NCI-H510A (cell line): Measurements from ENCODE around the gene PIK3C2G.

Source experiments
- DNase-seq: peaks from one replicate; lab custom pipeline; 2025; lab: John Stamatoyannopoulos, UW

The PIK3C2G gene

DNA sequence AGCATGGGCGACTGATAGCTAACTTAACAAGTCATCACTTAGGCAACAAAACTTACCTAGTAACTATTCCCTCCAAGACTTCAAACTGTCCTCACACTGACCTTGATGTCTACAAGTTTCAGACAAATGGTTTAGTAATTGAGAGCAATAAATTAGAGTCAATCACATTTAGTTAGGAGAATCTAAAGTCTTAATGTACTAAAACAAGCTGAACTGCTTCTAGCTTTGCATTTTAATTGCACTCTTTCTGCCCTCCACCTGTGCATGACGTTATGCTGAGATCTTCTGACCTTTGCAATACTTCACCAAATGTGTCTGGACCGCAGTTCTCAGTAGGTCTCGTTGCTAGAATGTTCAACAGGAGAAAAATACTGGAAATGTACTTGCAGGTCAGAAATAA lies 158.0 kb downstream of the PIK3C2G start:
- DNase-seq = no peak

DNA sequence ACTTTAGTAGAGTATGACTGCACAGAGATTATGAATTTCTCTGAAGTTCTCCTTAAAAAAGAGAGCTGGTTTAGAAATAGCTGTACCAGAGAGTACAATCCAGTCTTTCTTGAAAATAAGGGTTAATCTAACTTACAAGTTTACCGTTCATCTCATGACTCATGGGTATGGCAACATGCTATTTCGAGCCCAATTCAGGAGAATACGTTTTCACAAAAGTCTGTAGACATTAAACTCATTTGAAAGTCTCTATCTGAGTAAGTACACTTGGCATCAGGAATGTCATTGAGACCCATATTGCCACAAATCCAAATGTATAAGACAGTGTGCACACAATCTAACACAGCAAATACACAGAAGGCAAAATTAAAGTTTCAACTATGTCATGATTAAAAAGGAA lies 160.5 kb downstream of the PIK3C2G start:
- no peak for DNase-seq

DNA sequence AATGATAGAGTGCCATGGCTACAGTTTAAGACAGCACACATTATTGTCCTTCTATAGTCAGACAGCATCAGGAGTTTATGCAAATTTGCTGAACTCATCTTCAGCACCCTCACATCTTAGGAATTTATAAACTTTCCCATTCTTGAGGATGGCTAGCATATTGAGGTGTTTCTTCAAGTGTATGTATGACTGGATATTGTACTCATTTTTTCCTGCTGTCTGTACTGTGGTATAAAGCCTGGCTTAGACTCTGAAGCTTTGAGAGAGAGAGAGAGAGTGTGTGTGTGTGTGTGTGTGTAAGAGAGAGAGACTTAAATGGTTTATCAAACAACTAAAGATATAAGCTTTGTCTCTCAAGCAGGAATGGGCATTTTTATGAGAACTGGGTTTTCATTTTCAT lies 161.6 kb downstream of the PIK3C2G start:
- DNase-seq = no peak

DNA sequence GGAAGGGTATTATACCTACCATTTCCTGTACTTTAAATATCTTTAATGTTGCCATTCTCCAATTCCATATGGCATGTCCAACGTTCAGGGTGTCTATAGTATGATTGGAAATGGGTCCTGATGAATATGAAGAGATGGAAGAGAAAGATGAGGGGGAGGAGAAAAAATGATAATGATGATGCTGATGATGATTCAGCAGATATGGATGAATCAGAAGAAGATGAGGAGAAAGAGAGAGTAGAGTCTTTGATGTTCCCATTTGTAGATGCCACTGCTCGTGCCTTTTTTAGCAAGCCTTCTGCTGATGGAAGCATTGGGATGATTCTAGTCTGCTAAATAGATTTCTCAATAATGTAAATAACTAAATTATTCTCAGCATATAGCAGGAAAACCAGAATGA lies 163.5 kb downstream of the PIK3C2G start:
- no peak for DNase-seq

DNA sequence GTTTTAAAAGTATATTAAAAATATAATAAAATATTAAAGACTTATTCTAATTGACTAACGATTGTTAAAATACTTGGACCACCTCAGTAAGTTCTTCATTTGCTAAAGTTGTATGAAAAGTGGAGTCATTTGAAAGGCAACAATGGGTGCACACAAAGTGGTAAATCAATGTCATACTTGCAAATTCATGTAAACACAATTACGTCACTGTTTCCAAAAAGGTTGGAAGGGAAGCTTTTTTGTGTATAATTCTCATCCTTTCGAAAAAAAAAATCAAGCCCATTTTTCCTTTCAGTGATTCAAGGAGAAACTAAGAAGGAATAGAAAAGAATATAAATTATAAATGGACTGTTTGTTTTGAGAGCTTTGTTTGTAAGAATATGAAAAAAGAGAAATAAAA lies 166.2 kb downstream of the PIK3C2G start:
- DNase-seq = no peak

DNA sequence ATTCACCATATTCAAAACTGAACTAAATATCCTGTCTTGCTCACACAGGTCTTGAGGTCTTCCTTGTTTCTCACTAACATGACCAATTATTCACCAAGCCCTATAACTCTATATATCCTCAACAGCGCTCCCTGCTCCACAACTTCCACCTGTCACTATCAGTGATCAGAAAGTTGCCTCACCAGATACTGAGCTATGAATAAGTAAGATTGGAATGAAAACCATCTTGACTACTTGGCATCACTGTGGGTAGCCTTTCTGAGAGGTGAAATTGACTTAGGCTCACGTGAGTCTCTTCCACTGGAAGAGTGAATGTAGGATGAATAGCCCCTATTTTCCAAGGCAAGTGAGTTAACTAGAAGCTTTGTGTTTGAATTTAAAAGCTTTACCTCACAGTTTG lies 167.1 kb downstream of the PIK3C2G start:
- no peak for DNase-seq

DNA sequence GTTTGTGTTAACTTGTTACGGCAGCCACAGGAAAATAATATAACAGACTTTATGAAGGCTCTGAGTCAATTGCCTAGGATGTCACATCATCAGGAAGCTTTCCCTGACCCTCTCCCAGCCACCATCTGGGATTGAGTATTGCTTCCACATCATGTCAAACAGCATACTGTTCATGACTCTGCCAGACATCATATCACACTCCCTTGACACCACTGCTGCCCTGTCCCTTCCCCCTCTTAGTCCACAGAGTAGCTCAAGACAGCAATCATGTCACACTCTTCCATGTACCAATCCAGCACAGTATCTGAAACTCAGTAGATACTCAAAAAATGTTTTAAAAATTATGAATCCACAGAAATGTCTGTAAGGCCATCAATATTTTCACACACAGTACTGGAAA lies 168.0 kb downstream of the PIK3C2G start:
- DNase-seq = no peak

DNA sequence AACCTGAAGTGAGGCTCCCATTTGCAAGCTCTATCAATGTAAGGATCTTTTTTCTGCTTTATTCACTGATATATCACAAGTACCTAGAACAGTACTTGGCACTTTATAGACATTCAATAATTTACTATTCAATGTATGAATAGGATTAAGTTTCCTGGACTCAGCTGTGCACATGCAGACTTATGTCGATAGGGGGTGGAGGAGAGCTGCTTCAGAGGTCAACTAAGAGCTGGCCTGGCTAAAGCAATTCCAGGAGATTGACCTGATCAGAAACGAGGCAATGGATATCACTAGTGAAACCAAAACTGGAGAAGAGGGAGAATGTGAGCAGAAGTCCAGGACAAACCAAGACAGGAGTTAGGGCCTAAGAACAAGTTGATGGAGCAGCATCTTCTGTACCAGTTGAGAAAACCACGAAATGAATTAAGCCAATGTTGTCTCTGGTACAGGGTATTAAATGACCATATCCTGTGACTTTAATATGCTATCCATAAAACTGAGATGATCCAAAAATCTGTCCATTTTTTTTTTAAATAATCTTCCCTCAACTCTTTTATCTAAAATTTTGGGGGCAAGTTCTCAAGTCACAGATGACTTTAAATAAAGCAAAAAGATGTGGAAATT lies 169.2 kb downstream of the PIK3C2G start:
- DNase-seq = peak; percentile 35

DNA sequence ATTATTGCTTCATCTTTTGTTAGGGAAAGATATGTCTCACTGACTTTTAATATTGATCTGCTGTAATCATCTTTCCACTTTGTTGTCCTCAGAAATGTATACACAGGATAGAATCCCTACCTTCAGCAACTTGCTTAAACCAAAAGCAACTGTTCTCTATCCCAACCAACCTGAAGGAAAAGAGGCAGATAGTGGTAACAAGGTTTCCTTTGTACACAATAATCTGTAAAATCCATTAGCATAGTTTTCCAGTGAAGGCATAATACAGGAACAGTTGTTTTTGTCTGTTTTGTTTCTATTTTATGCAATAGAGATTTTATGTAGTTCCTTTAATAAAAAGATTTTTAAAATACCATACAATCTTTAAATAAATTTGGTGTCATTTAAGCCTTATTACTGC lies 170.5 kb downstream of the PIK3C2G start:
- no peak for DNase-seq

DNA sequence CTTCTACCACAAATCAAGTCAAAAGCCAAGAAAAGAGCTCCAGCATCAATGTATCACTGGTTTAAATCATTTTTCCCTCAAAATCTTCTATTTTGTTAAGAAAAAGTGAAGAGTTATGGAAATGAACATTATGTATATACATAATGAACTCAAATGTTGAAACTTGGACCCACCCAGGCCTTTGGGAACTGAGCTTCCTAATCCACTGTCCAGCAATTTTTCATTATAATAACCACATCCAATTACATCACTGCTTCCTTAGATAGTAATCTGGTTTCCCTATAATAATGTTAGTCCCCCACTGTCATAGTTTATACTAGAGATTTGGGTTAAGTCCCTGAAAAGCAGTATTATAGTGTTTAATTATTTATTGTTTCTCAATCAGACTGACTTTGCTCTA lies 170.9 kb downstream of the PIK3C2G start:
- DNase-seq = no peak

DNA sequence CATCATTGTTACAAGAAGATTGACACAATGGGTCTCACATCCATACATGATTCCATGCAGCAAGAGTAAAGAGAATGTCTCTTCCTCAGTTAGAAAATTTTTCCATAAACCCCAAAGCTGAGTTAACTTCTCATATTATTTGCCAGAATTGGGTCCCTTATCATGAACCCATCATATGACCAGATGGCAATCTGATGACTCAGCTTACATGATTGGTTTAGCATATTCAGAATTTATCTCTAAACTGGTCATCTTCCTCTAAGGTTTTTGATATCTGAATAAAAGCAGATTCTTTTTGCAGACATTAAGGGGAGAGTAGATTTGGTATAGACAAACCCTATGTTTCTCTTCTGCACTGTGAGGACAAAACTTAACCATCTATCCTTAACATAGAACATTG lies 174.9 kb downstream of the PIK3C2G start:
- DNase-seq = no peak

DNA sequence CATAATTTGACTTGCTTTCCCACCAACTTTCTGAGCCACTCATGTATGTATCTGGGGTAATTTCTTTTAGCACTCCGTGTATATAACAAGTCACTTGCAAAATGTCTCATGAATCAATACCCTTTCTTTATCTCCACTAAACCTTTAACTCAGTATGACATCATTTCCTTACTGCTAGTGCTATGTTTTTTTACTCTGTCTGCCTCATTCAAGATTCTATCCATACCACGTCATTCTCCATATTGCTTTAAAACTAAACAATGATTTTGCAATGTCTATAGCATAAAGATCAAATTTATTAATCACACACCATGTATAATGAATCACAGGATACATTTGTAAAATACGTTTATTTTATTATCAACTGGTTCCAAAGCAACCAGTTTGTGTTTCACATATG lies 178.2 kb downstream of the PIK3C2G start:
- no peak for DNase-seq

DNA sequence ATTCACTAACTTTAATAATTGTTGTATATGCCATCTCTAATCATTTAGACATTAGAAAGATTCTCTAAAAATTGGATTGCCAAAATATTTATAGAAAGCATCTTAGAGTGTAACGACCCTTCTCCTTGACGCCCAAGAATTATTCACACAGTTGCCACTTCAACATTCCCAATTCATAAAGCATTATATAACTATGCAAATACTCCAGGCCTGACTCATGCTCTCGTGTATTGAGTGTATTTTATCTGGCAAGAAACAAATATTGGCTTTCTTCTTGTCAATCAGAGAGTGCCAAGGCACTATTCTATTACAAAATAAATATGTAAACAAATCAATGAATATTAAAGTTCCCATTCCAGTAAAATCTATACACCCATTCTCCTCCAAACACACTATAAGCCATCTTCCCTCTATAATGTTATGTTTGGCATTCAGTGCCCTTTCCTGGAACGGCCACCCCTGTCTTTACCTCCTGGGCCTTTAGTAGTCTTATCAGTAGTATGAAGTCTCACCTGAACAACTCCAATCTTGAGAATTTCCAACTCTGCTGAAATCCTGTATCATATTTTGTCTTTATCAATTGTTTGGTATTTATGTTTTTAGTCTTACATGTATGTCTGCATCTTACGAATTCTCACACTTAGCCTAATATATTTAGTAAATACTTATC lies 182.6 kb downstream of the PIK3C2G start:
- no peak for DNase-seq

DNA sequence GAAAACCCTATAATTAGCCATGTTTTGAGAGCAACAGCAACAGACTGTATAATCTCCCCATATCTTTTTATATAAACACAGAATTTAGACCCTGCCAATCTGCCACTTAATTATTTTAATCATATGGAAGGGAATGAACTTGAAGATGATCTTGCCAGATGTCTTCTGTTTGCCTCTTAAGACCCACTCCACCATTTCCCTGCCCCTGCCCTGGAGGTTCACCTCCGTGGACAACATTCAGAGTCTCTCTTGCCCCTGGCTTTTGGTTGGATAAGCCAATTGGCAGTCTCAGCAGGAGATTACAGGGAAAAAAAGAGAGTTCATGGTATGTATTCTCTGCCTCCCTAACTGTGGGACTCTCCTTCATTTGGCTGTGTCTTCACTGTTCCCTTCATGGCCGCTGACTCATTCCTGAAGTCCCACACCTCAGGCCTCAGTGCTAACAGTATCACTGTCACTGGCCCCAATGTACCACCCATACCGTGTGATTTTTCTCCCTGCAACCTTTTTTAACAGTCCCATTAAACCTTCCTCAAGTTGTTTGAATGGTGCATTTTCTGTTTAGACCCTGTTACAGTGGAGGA lies 184.8 kb downstream of the PIK3C2G start:
- no peak for DNase-seq

DNA sequence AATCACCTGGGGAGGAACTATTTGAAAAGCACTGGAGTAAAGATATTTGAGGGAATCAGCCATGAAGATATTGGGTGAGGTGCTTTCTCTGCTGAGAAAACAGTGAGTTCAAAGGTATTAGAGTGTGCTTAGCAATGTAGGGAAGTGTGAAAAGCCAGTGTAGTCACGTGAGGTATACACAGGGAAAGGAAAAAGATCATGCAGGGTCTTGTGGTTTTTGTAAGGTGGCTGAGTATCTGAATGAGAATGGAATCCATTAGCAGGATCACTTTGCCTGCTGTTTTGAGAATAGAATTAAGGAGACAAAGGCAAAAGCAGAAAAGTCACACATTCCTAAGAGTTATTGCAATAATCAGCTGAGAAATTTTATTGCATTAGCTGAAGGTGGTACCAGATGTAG lies 193.0 kb downstream of the PIK3C2G start:
- no peak for DNase-seq

DNA sequence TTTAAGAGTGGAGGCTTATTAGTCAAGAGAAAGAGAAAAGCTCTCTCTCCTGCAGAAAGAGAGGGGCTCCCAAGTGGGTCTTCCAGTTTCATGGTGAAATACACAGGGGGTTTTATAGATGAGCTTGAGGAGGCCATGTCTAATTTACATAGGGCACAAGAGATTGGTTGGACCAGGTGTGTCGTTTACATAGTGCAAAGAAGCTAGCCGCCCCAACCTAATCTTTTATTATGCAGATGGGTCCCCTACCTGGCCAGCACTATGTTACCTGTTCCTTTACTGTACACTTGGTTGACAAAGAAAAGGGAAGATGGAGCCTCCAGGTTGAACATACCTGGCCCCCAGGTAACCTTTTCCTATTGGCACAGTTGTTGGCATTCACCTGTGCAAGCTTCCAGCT lies 195.0 kb downstream of the PIK3C2G start:
- no peak for DNase-seq

DNA sequence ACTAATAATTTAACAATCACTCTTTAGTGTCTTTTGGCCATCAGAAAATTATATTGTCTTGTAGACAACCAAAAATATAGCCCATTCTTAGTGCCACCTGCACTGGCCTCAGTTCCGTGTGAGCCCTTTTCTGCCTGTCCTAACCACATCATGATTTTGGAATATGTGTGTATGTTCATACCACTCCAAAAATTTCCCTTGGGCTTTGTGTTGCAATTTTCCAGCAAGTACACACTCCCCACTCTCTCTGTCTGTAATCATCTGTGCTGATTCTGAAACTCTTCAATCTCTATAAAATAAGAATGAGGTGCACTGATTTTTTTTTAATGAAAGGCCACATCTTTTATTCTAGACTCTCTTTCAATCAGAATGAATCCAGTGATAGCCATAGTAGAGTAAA lies 196.0 kb downstream of the PIK3C2G start:
- no peak for DNase-seq

DNA sequence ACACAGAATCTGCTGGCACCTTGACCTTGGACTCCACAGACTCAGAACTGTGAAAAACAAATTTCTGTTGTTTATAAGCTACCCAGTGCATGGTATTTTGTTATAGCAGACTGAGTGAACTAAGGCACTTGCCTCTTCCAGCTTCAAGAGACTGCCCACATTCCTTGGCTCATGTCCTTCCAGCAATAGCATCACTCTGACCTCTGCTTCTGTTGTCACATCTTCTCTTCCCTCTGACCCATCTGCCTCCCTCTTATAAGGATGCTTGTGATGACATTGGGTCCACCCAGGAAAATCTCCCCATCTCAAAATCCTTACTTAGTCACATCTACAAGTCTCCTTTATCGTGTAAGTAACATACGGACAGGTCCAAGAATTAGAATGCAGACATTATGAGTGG lies 200.4 kb downstream of the PIK3C2G start:
- no peak for DNase-seq

DNA sequence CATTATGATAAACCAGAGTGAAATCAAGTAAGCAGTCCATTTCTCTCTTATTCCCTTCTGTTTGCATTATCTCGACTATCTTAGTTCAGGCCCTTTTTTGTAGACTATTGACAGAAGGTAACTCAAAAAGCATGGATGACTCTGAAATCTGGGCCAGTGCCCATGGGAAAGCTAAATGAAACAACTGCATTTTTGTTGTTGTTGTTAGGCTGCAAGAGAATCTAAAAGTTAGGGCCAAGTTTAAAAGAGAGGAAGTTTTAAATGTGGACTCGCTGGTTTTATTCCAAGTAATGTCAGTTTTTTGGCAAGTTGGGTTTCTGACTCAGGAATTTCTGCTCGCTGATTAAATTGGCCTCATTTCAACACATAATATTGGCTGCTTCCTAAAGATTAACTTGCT lies 201.1 kb downstream of the PIK3C2G start:
- no peak for DNase-seq

DNA sequence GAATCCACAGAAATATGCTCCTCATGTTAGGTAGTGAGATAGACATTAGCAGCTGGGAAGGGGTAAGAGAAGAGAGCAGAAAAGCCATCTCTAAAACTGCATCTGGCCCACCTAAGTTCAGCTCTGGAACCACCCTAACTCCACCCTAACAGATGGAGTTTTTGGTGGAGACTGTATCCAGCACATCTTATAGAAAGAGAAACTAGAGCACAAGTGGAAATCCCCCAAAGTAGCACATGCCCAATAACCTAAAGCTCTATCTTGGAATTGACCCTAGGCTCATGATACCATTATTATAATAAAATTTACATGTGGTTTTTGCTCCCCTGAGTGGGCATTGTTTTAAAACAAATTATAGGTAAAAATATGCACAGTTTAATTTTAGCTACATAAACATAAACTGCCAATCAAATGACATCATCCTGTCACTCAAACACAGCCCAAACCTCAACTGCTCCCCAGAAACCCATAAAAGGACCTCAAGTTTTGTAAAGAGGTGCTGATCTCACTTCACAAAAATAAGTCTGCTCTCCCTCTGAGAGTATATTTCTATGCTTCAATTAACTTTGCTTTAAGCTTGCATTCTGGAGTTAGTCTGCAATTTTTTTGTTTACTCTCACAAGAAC lies 206.4 kb downstream of the PIK3C2G start:
- no peak for DNase-seq

DNA sequence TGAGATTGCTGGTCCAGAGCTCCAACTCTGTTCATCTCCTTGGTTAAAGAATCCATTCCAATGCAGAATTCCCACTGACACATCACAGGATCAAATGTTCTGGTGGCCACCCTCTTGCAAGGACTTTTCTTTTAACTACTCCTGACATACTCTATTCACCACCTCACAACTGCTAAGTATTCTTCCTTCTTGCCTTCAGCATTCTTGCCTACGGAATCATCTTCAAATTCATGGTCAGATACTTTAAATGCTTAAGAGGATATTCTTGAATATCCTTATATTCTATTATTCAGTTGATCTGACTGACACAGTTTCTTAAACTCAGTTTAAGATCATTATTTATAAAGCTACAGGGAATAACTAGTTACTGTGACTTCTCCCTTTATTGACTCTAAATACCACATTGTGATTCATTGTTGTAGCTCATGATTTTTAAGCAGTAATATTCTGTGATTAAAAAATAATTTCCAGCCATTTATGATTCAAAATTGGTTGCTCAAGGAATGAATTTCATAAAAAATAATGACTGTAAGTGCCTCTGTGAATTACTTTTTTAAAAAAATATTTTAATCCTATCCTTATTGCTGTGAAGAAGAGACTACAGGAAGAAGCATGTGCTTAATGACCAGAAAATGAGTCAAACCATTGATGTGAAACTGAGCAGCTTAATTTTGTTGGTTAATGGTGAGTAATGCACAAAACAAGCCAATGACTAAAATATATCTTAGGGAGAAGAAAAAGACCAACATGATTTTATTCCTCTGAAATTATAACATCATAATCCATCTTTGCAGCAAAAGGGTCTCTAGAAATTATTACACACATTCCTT lies 207.1 kb downstream of the PIK3C2G start:
- DNase-seq = no peak

DNA sequence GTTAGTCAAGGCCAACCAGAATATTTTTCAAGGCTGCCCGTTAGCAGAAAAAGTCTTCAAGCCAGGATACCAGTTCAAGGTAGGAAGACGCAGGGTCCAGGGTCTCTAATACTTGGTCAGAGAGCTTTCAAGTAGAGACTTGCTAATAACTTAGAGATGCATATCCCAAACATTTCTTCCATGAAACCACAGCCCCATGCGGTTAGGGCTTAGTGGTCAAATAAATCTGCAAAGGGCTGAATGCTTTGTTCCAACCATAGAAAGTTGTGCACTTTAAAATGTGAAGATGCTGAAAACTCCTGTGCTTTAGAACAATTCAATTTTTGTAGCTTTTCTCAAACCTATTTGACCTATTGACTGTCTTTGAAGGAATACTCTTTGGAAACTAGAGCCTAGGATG lies 208.9 kb downstream of the PIK3C2G start:
- no peak for DNase-seq

DNA sequence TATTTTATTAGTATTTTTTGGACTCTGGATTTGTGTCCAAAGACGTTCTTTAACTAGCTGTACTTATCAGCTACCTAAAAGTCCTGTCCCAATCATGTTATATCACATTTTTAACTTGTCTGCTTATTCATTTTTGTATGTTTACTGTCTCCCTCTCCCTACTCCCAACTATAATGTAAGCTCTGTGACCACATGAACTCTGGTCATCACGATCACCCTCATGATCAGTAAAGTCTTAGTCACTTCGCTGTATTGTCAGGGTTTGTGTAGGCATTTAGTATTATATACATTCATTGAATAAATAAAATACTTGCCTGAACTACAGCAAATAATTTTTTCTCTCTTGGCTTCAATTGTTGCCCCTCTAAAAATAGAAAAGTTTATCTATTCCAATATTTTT lies 211.0 kb downstream of the PIK3C2G start:
- DNase-seq = no peak
